Erythroblast (primary cell): ENCODE data around the gene SGCG.

Experiments used
- GATA1 ChIP-seq: IDR thresholded peaks from 2 replicates; pipeline ENCODE4 v1.6.1; 2011; ENCODE audit warnings: low read depth, mild to moderate bottlenecking, control low read depth, low read length, moderate library complexity
- POLR2A ChIP-seq: IDR thresholded peaks from 2 replicates; pipeline ENCODE4 v1.6.1; 2011; ENCODE audit warnings: mild to moderate bottlenecking, low read length

GRCh38 chr13:23161481-23161825 lies 19.3 kb upstream of the SGCG start:
- TF ChIP-seq POLR2A (no peak), GATA1 (no peak)
